22Rv1 (cell line): ENCODE measurements around the gene S100B.

Experiments
- H3K27ac ChIP-seq: fragments of 450-650 bp; 2 replicates; pipeline ENCODE4 v1.5.1; 2017
- ZFX ChIP-seq: fragments of 450-650 bp; IDR thresholded peaks from 2 replicates; pipeline ENCODE4 v1.6.1; 2017; ENCODE audit warnings: antibody characterized with exemption, borderline replicate concordance
- TF ChIP-seq, protein P1 (sequence below): fragments of 450-650 bp; IDR thresholded peaks from 2 replicates; pipeline ENCODE4 v1.5.1; 2017; ENCODE audit warnings: mild to moderate bottlenecking

The S100B gene

DNA sequence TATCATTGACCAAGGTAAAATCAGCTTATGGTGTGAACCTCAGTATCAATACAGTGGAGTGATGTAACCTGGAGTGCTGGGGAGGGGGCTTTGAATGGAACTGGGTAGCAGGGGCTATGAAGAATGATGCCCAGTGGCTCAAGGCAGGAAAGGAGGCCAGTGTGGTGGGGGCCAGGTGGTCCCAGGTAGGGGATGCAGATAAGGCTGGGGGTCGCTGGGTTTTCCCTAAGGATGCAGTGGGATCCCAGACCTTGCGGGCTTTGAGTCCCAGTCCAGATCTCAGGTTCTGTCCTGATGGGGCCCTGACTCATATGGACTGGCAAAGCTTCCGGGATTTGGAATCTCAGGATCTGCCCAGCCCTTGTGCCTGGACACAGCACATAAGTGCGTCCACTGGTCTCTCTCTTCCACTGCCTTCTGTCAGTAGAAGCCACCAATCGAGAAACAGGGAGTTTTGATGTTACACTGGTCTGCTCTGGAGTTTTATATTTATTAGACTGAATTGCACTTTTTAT is 52.0 kb downstream of the S100B start:
- no peak overlapping the region for H3K27ac ChIP-seq
- TF ChIP-seq ZFX = no peak
- TF ChIP-seq, protein P1, sequence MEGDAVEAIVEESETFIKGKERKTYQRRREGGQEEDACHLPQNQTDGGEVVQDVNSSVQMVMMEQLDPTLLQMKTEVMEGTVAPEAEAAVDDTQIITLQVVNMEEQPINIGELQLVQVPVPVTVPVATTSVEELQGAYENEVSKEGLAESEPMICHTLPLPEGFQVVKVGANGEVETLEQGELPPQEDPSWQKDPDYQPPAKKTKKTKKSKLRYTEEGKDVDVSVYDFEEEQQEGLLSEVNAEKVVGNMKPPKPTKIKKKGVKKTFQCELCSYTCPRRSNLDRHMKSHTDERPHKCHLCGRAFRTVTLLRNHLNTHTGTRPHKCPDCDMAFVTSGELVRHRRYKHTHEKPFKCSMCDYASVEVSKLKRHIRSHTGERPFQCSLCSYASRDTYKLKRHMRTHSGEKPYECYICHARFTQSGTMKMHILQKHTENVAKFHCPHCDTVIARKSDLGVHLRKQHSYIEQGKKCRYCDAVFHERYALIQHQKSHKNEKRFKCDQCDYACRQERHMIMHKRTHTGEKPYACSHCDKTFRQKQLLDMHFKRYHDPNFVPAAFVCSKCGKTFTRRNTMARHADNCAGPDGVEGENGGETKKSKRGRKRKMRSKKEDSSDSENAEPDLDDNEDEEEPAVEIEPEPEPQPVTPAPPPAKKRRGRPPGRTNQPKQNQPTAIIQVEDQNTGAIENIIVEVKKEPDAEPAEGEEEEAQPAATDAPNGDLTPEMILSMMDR = no peak

- no peak overlapping the region for H3K27ac ChIP-seq
- TF ChIP-seq, protein P1 = no peak
- no peak for TF ChIP-seq ZFX
These were observed 52.6 kb downstream of the S100B start for GRCh38 chr21:46552274-46552673.

- no peak for TF ChIP-seq ZFX
- TF ChIP-seq, protein P1 = no peak
- no peak overlapping the region for H3K27ac ChIP-seq
These were observed 53.1 kb downstream of the S100B start for GRCh38 chr21:46551636-46552241.

- H3K27ac ChIP-seq = no peak overlapping the region
- no peak for TF ChIP-seq ZFX
- TF ChIP-seq, protein P1 = no peak
These were observed 54.6 kb downstream of the S100B start for GRCh38 chr21:46550116-46550941.

- TF ChIP-seq ZFX = no peak
- TF ChIP-seq, protein P1 = no peak
- H3K27ac ChIP-seq = no peak overlapping the region
These were observed 55.2 kb downstream of the S100B start for GRCh38 chr21:46549650-46550049.
